Neural crest cell (in vitro differentiated cells): ENCODE data around the gene USP17L5. TPM values are rescaled to one million over a fixed set of nuclear protein-coding genes. Genes with fewer than 3 reads are reported as not detected.
A peak's percentile ranks its signal among the peaks of the same experiment; 100 is the strongest.
"Not testable (repeated sequence)": the region's sequence is repeated elsewhere in the genome, so short reads cannot be mapped to it uniquely, and the experiment has no call there.

Experiments used
- DNase-seq: peaks from one replicate; pipeline ENCODE4 v3.0.0; 2021; ENCODE audit warnings: low read depth, mixed read lengths, low spot score
- H3K27ac Mint-ChIP-seq: one replicate; pipeline ENCODE4 v1.8.0; 2021; ENCODE audit warnings: mild to moderate bottlenecking, mixed read lengths; ENCODE audit not compliant: unreplicated experiment
- H3K27me3 Mint-ChIP-seq: 2 replicates; pipeline ENCODE4 v1.8.0; 2021; ENCODE audit warnings: low read depth, mild to moderate bottlenecking, mixed read lengths
- H3K36me3 Mint-ChIP-seq: 2 replicates; pipeline ENCODE4 v1.8.0; 2021; ENCODE audit warnings: low read depth, mild to moderate bottlenecking, mixed read lengths
- H3K4me1 Mint-ChIP-seq: 2 replicates; pipeline ENCODE4 v1.8.0; 2021; ENCODE audit warnings: mixed read lengths
- H3K4me3 Mint-ChIP-seq: one replicate; pipeline ENCODE4 v1.8.0; 2021; ENCODE audit warnings: mild to moderate bottlenecking, mixed read lengths
- H3K9me3 Mint-ChIP-seq: 2 replicates; pipeline ENCODE4 v1.8.0; 2021; ENCODE audit warnings: mixed read lengths
- total RNA-seq: library from RNA; stranded (reverse); gene quantifications from 2 replicates; pipeline ENCODE4 v1.2.1, GENCODE V29; 2021
- TF ChIP-seq, protein P1 (sequence below): fragments of 200-600 bp; sonication (generic); conservative IDR thresholded peaks from 2 replicates; pipeline ENCODE4 v1.5.0; 2021; ENCODE audit warnings: antibody characterized with exemption, mild to moderate bottlenecking

USP17L5 gene
- total RNA-seq, 1 donor from 2014 or later: not detected

DNA sequence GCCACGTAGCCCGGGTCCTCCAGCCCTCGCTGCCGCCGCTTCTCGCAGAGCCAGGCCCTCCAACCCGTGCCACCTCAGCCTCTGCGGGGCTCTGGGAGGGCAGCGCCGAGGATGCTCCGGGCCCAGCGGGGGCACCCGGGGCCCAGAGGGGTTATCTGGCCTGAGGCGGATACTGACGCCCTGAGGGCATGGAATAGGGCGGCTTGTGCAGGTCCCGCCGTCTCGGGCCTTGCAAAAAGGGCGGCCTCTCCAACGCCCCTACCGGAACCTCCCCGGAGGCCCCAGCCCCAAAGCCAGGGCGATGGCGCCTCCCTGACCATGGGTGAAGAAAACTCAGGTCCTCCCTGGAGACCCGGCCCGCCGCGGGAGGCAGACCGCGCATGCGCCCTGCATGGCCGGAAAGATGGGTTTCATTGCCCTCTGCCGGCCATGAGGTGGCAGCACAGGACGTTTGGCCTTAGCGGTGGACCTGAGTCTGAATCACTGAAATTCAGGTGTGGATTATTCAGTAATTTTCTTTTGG lies 41.9 kb downstream of the USP17L5 start:
- not testable (repeated sequence) for H3K36me3 Mint-ChIP-seq, H3K27ac Mint-ChIP-seq, H3K4me3 Mint-ChIP-seq, H3K4me1 Mint-ChIP-seq, H3K9me3 Mint-ChIP-seq
- peak; percentile 38 for DNase-seq
- H3K27me3 Mint-ChIP-seq: peaks cover 10% of the 10 kb centered on the region
- TF ChIP-seq, protein P1, sequence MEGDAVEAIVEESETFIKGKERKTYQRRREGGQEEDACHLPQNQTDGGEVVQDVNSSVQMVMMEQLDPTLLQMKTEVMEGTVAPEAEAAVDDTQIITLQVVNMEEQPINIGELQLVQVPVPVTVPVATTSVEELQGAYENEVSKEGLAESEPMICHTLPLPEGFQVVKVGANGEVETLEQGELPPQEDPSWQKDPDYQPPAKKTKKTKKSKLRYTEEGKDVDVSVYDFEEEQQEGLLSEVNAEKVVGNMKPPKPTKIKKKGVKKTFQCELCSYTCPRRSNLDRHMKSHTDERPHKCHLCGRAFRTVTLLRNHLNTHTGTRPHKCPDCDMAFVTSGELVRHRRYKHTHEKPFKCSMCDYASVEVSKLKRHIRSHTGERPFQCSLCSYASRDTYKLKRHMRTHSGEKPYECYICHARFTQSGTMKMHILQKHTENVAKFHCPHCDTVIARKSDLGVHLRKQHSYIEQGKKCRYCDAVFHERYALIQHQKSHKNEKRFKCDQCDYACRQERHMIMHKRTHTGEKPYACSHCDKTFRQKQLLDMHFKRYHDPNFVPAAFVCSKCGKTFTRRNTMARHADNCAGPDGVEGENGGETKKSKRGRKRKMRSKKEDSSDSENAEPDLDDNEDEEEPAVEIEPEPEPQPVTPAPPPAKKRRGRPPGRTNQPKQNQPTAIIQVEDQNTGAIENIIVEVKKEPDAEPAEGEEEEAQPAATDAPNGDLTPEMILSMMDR: peak; percentile 65

DNA sequence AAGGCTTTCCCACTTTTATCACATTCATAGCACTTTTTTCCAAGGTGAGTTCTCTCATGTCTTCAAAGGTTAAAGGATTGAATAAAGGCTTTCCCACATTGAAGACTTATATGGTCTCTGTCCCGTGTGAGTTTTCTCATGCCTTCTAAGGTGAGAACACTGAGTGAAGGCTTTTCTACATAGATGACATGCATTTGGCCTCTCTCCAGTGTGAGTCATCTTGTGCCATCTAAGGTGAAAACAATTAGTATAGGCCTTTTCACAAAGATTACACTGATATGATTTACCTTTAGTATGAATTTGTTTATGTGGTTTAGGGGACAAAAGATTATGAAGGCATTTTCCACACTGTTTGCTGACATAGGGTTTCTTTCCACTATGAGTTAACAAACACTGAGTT lies 44.9 kb downstream of the USP17L5 start:
- Mint-ChIP-seq H3K27ac (no peak overlapping the region), H3K36me3 (no peaks in the 10 kb centered on the region), H3K4me1 (no peaks in the 10 kb centered on the region), H3K4me3 (no peak overlapping the region), H3K27me3 (peaks cover 13% of the 10 kb centered on the region), H3K9me3 (no peaks in the 10 kb centered on the region)
- TF ChIP-seq, protein P1: no peak
- no peak for DNase-seq

DNA sequence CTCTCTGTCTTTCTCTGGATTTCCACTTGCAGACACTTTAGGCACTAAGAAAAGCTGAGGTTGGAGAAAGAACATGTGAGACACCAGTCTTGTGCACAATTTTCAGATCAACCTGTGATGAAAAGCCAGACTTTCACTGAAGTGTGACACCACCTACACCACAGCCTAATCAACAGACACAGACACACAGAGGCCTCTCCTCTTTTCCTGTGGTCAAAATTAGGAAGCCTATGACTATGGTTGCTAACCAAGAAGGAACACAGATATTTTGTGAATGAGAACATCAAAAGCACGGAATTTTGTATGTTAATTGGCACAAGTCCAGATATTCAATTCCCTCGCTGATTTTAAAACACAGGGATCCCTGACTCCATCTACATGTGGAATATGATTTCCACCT lies 49.8 kb downstream of the USP17L5 start:
- not testable (repeated sequence) for H3K4me1 Mint-ChIP-seq, H3K4me3 Mint-ChIP-seq, H3K27ac Mint-ChIP-seq, DNase-seq, H3K9me3 Mint-ChIP-seq, H3K36me3 Mint-ChIP-seq
- H3K27me3 Mint-ChIP-seq: peaks cover 11% of the 10 kb centered on the region

Other genes with a start within 250 kb of the USP17L5 start
- not detected in 2 replicates for gene FAM90A26, start 169.0 kb upstream of the USP17L5 start, total RNA-seq
- not detected in 2 replicates for gene USP17L10, start 128.7 kb upstream of the USP17L5 start, total RNA-seq
- gene USP17L11, start 124.0 kb upstream of the USP17L5 start, total RNA-seq: not detected in 2 replicates
- not detected in 2 replicates for gene USP17L12, start 119.3 kb upstream of the USP17L5 start, total RNA-seq
- not detected in 2 replicates for gene USP17L13, start 114.5 kb upstream of the USP17L5 start, total RNA-seq
- not detected in 2 replicates for gene USP17L15, start 105.0 kb upstream of the USP17L5 start, total RNA-seq
- gene USP17L17, start 95.5 kb upstream of the USP17L5 start, total RNA-seq: not detected in 2 replicates
- gene USP17L18, start 90.8 kb upstream of the USP17L5 start, total RNA-seq: not detected in 2 replicates
- not detected in 2 replicates for gene USP17L19, start 86.0 kb upstream of the USP17L5 start, total RNA-seq
- gene USP17L20, start 81.3 kb upstream of the USP17L5 start, total RNA-seq: not detected in 2 replicates
- not detected in 2 replicates for gene USP17L21, start 76.5 kb upstream of the USP17L5 start, total RNA-seq
- not detected in 2 replicates for gene USP17L22, start 71.8 kb upstream of the USP17L5 start, total RNA-seq
- not detected in 2 replicates for gene USP17L24, start 14.2 kb upstream of the USP17L5 start, total RNA-seq
- not detected in 2 replicates for gene USP17L25, start 9.5 kb upstream of the USP17L5 start, total RNA-seq
- gene USP17L26, start 4.7 kb upstream of the USP17L5 start, total RNA-seq: not detected in 2 replicates
- not detected in 2 replicates for gene USP17L27, start 4.7 kb downstream of the USP17L5 start, total RNA-seq
- not detected in 2 replicates for gene USP17L28, start 9.5 kb downstream of the USP17L5 start, total RNA-seq
- gene USP17L29, start 14.2 kb downstream of the USP17L5 start, total RNA-seq: not detected in 2 replicates
- gene USP17L30, start 23.7 kb downstream of the USP17L5 start, total RNA-seq: not detected in 2 replicates
- not detected in 2 replicates for gene DEFB131A, start 105.0 kb downstream of the USP17L5 start, total RNA-seq